ENCODE results near the gene TRPM2. TPM values are rescaled to one million over a fixed set of nuclear protein-coding genes. Genes with fewer than 3 reads are reported as not detected.

TRPM2 gene
- total RNA-seq, 1 experiment from 2014 or later: not detected

DNA sequence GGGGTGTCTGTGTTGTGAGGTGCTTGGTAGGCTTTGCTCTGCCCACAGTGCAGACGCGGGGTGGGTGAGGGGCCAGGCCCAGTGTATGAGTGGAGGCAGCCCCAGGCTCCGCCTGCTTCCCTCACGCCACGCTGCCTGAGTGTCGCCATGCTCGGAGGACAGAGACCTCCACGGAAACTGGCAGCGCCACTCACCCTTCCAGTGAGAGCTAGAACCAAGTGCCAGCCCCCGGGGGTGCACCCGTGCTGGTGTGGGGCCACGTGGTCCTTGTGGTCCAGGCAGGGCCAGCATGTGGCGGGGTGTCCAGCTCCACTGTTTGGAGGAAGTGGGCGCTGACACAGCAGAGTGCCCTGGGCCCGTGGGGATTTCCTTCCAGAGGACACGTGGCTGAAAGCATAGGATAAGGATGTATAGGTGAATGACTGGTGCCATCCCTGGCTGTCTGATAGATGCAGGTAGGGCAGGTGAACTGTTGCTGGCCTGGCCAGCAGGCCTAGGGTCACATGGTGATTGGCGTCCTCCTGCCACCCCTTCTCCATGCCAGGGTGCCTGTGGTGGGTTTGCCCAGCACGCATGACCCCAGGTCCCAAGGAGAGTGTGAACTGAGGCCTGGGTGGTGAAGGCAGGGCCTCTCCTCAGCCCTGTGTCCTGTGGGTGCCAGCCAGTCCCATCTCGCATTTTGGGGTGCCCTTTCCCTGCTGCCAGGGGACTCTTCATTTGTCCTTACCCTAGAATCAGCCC lies 105.7 kb downstream of the TRPM2 start:
- Mint-ChIP-seq H3K4me3 (ENCODE audit: low read depth, unreplicated experiment) (no peak overlapping the region), H3K27ac (ENCODE audit: unreplicated experiment) (no peak overlapping the region), H3K9me3 (ENCODE audit: low read depth, unreplicated experiment) (no peaks in the 10 kb centered on the region), H3K27me3 (ENCODE audit: unreplicated experiment) (peaks cover 14% of the 10 kb centered on the region), H3K36me3 (ENCODE audit: insufficient read depth, unreplicated experiment) (no peaks in the 10 kb centered on the region), H3K4me1 (ENCODE audit: low read depth, unreplicated experiment) (no peaks in the 10 kb centered on the region)
- CTCF ChIA-PET: no interaction called here
- no TSS peak for BruUV-seq (replicated peaks)
- intact Hi-C loops (cut with micrococcal nuclease; ENCODE audit: unreplicated experiment): no loop called here
- TF ChIP-seq, protein P1, sequence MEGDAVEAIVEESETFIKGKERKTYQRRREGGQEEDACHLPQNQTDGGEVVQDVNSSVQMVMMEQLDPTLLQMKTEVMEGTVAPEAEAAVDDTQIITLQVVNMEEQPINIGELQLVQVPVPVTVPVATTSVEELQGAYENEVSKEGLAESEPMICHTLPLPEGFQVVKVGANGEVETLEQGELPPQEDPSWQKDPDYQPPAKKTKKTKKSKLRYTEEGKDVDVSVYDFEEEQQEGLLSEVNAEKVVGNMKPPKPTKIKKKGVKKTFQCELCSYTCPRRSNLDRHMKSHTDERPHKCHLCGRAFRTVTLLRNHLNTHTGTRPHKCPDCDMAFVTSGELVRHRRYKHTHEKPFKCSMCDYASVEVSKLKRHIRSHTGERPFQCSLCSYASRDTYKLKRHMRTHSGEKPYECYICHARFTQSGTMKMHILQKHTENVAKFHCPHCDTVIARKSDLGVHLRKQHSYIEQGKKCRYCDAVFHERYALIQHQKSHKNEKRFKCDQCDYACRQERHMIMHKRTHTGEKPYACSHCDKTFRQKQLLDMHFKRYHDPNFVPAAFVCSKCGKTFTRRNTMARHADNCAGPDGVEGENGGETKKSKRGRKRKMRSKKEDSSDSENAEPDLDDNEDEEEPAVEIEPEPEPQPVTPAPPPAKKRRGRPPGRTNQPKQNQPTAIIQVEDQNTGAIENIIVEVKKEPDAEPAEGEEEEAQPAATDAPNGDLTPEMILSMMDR (IDR thresholded peaks at IDR 0.05; ENCODE audit: unreplicated experiment): no peak
- DNase-seq: no peak

DNA sequence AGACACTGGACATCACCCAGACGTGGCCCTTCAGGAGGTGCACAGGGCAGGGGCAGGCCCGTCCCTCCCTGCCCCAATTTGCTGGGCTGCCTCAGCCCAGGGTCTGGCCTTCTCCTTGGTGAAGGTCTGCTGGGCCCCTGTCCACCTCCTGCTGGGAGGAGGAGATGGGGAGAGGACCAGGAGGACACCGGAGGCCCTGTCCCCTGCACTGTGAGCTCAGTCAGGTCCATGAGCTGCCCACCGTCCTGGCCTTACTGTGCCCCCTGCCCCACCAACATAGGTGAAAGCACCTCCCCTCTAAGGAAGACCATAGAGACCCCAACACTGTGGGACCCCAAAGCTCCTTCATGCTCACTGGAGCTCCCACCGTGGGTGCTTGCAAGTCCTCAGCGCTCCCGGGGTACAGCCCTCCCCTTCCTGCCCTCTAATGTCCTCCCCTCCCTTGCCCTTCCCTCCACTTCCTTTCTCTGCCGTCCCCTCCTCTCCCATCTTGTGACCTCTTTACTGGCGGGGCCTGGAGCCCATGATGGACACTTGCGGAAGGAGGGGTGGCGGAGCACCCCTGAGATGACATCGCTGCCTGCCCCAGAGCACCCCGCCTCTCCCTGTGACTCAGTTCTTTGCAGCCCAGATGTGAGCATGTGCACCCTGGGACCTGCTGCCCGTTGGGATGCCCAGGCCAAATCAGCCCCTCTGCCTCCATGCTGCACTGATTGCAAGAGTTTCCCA lies 106.5 kb downstream of the TRPM2 start:
- Mint-ChIP-seq H3K36me3 (ENCODE audit: insufficient read depth, unreplicated experiment) (no peaks in the 10 kb centered on the region), H3K27me3 (ENCODE audit: unreplicated experiment) (peaks cover 17% of the 10 kb centered on the region), H3K4me3 (ENCODE audit: low read depth, unreplicated experiment) (no peak overlapping the region), H3K27ac (ENCODE audit: unreplicated experiment) (no peak overlapping the region), H3K9me3 (ENCODE audit: low read depth, unreplicated experiment) (no peaks in the 10 kb centered on the region), H3K4me1 (ENCODE audit: low read depth, unreplicated experiment) (no peaks in the 10 kb centered on the region)
- CTCF ChIA-PET: no interaction called here
- intact Hi-C loops (cut with micrococcal nuclease; ENCODE audit: unreplicated experiment): no loop called here
- TF ChIP-seq, protein P1 (IDR thresholded peaks at IDR 0.05; ENCODE audit: unreplicated experiment): no peak
- BruUV-seq (replicated peaks): no TSS peak
- no peak for DNase-seq

DNA sequence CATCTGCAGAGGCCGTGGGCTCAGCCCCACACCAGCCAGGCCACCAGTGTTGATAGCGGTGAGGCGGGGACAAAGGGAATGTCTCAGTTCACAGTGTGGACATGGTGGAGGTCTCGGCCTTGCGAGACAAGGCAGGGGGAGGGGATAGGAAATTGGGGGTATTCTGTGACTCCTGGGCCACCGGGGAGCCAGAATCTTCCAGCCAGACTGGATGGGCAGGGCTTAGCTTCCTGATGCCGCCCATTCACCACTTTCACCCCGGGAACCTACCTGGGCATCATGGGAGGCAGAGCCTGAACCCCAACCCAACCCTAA lies 107.0 kb downstream of the TRPM2 start:
- Mint-ChIP-seq H3K36me3 (ENCODE audit: insufficient read depth, unreplicated experiment) (no peaks in the 10 kb centered on the region), H3K4me3 (ENCODE audit: low read depth, unreplicated experiment) (no peak overlapping the region), H3K27me3 (ENCODE audit: unreplicated experiment) (peaks cover 18% of the 10 kb centered on the region), H3K4me1 (ENCODE audit: low read depth, unreplicated experiment) (no peaks in the 10 kb centered on the region), H3K9me3 (ENCODE audit: low read depth, unreplicated experiment) (no peaks in the 10 kb centered on the region), H3K27ac (ENCODE audit: unreplicated experiment) (no peak overlapping the region)
- intact Hi-C loops (cut with micrococcal nuclease; ENCODE audit: unreplicated experiment): no loop called here
- DNase-seq: no peak
- CTCF ChIA-PET: no interaction called here
- BruUV-seq (replicated peaks): no TSS peak
- TF ChIP-seq, protein P1 (IDR thresholded peaks at IDR 0.05; ENCODE audit: unreplicated experiment): no peak

DNA sequence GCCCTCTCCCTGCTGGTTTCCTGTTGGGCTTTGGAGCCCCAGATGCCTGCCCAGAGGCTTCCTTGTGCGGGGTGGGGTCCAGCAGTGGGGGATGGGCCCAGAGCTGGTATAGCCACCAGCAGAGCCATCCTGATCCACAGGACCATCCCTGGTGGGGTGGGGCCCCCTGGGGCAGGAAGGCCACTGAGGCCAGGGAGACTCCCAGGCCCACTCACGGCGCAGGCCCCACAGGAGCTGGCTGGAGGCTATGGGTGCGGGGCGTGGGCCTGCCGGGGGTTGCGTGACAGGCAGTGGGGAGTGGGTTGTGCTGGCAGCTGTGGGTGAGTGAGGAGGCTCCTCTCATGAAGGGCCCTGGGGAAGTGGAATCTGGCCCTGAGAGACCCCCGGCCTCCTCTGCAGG lies 107.6 kb downstream of the TRPM2 start:
- CTCF ChIA-PET: interaction anchor here (1.2 kb wide), 1 partner anchor 20 kb away, joined by 3 read pairs; no protein-coding TSS in a partner anchor
- Mint-ChIP-seq H3K4me3 (ENCODE audit: low read depth, unreplicated experiment) (no peak overlapping the region), H3K4me1 (ENCODE audit: low read depth, unreplicated experiment) (no peaks in the 10 kb centered on the region), H3K27ac (ENCODE audit: unreplicated experiment) (no peak overlapping the region), H3K27me3 (ENCODE audit: unreplicated experiment) (peaks cover 24% of the 10 kb centered on the region), H3K36me3 (ENCODE audit: insufficient read depth, unreplicated experiment) (no peaks in the 10 kb centered on the region), H3K9me3 (ENCODE audit: low read depth, unreplicated experiment) (peaks cover 1% of the 10 kb centered on the region)
- no TSS peak for BruUV-seq (replicated peaks)
- DNase-seq: no peak
- intact Hi-C loops (cut with micrococcal nuclease; ENCODE audit: unreplicated experiment): no loop called here
- TF ChIP-seq, protein P1 (IDR thresholded peaks at IDR 0.05; ENCODE audit: unreplicated experiment): no peak
